ENCODE data around the gene NMU. TPM values are rescaled to one million over a fixed set of nuclear protein-coding genes. Genes with fewer than 3 reads are reported as not detected.
"Not testable (repeated sequence)": the region's sequence is repeated elsewhere in the genome, so short reads cannot be mapped to it uniquely, and the experiment has no call there.

NMU gene, protein sequence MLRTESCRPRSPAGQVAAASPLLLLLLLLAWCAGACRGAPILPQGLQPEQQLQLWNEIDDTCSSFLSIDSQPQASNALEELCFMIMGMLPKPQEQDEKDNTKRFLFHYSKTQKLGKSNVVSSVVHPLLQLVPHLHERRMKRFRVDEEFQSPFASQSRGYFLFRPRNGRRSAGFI
- polyA plus RNA-seq (2013, experiment 1 of 2; ENCODE audit: insufficient read length), result not detected
- 0.27 TPM for polyA plus RNA-seq (2013, experiment 2 of 2; ENCODE audit: insufficient read length)

DNA sequence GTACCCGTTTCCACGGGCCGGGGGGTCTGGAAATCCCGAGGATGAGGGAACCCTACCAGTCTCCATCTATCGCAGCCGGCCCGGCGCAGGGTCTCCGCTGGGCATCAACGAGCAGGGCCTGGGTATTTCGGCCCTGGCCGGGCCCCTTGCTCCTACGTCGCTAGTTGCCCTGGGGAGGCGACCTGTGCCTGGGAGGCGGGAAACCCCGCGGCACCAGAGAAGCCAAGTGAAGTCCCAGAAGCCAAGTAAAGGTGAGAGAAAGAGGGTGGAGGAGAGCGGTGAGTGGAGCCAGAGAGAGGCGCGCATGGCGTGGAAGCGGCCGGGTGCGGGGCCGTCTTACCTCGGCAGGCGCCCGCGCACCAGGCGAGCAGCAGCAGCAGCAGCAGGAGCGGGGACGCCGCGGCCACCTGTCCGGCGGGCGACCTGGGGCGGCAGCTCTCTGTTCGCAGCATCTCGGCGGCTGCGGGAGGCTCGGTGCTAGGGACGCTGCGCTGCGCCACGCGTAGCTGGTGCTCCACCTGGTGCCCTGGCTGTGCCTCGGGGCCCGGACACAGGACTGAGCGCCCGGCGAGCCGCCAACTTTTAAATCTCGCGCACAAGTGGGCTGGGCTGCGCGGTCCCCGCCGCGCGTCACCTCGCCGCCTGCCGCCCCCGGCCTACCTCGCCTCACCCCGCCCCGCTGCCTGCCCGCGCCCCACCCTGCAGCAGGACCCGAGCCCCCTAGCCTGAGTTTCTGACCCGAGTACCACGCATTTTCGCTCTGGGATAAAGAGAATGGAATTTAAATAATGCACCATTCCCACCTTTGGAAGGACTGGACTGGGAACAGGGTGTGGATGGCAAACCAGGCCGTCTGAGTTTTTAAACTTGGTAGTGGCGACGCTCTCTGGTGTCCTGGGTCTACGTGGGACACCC, at the start of gene NMU:
TSS of gene NMU (minus strand) at position 558 of the 915 bp plus-strand sequence. CDS start at position 452, 106 bp downstream.
- peak; percentile 3 for DNase-seq

DNA sequence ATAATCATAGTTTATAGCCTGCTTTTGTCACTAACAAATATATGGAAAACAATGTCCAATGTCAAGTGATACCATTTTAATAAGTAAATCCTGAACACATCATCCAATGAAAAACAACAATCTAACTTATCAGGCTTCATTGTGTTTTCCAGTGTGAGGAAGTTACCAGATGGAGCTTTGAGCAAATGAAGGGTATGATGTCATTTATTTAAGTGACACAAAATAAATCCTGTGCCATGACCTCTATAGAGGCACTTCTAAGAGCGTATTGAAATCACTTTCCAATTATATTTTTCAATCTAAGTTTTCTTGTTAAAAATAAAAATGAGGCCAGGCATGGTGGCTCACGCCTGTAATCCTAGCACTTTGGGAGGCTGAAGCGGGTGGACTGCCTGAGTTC, 48.2 kb upstream of the NMU start:
- no peak for DNase-seq

DNA sequence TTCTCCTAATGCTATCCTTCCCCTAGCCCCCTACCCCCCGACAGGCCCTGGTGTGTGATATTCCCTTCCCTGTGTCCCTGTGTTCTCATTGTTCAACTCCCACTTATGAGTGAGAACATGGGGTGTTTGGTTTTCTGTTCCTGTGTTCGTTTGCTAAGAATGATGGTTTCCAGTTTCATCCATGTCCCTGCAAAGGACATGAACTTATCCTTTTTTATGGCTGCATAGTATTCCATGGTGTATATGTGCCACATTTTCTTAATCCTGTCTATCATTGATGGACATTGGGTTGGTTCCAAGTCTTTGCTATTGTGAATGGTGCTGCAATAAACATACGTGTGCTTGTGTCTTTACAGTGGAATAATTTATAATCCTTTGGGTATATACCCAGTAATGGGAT, 46.7 kb upstream of the NMU start:
- not testable (repeated sequence) for DNase-seq

DNA sequence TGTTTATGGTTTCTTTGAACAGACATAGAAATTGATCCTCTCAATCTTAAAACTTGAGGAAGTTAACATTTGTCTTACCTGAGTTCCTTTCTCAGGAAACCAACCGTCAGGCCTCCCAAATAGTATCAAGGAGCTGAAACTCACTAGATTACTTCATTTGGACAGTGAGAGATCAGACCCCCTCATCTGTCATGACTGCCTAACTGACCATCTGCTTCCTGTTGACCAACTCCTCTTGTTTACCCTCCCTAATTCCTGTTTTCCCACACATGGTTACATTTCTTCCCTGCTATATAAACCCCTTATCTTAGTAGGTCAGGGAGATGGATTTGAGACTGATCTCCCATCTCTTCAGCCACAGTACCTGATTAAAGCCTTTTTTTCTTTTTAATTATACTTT, 46.2 kb upstream of the NMU start:
- DNase-seq, result no peak

DNA sequence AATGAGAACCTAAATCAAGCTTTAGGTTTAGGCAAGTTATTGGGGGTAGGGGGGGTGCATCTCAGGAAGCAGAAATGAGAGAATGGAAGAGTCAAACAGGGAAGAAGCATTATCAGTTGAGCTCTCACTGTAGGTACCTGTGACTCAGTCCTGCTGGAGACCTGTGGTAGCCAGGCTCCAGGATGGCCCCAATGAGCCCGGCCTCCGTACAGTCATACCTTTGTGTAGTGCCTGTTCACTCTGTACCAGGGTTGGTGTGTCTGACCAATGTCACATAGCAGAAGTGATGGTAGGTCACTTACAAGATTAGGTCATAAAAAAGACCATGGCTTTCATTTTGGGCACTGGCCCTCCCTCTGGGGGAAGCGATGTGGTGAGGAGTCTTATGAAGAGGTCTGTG, 45.3 kb upstream of the NMU start:
- no peak for DNase-seq

DNA sequence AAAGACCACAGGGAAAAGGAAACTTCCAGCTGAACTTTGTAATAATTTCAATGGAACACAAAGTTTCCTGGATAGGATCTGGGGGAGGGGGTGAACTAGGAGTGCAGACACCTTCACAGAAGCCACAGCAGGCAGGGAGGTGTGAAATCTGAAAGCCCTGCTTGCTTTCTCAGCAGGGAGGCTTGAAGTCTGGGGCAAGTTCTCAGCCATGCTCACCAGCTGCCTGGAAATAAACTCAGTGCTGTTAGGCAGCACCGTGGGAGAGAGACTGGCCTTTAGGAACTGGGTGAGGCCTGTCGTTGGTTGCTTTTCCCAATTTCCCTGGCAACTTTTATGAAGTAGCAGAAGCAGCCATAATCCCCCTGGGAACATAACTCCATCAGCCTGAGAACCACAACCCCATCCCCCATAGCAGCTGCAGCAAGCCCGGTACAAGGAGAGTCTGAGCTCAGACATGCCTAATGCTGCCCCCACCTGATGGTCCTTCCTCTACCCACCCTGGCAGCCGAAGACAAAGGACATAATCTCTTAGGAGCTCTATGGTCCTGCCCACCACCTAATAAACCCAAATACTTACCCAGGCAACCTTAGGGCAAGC, 39.2 kb upstream of the NMU start:
- peak; percentile 17 for DNase-seq

DNA sequence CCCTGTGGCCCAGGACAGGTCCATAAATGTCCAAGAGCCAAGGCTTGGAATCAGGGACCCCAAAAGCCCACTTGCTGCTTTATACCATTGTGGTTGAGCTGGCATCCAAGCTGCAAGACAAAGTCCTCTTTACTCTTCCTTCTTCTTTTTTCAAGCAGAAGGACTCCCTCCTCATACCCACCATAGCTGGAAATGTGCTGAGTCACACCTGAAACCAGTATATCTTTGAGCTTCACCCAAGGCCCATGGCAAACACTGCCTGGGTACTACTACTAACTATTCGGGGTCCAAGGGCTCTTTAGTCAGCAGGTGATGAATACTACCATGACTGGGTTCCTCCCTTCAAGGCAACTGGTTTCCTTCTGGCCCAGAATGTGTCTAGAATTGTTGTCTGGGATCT, 37.3 kb upstream of the NMU start:
- no peak for DNase-seq

DNA sequence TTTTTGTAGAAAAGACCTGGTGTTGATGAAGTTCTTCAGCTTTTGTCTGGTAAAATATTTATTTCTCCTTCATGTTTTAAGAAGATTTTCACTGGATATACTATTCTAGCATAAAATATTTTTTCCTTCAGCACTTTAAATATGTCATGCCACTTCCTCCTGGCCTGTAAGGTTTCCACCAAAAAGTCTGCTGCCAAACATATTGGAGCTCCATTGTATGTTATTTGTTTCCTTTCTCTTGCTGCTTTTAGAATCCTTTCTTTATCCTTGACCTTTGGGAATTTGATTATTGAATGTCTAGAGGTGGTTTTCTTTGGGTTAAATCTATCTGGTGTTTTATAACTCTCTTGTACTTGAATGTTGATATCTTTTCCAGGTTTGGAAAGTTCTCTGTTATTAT, 35.6 kb upstream of the NMU start:
- no peak for DNase-seq

DNA sequence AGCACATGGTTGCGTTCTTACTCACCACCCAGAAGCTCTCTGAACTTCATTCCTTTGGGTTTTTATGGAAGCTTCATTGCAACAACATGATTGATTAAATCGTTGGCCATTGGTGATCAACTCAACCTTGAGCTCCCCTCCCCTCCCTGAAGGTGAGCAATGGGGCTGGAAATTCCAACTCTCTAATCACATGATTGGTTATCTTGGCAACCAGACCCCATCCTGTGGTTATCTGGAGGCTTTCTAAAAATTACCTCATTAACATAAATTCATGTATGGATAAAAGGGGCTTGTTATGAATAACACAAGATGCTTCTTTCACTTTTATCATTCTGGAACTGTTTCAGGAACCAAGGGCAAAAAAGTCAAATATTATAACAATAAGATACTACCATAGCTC, 34.6 kb upstream of the NMU start:
- DNase-seq, result no peak

DNA sequence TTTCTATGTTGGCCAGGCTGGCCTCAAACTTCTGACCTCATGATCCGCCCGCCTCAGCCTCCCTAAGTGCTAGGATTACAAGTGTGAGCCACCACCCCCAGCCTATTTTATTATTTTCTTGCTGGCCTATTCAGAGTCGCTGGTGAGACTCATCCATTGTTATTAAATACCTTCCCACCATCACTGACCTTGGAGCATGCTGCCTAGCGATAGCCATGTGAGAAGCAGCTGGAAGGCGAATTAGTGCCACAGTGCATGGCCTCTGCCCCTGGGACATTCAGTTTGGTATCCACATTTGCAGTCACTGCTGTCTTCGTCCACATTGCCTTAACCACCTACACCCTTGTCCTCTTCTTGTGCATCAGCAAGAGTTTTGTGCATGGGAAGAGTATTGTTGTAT, 32.4 kb upstream of the NMU start:
- no peak for DNase-seq

DNA sequence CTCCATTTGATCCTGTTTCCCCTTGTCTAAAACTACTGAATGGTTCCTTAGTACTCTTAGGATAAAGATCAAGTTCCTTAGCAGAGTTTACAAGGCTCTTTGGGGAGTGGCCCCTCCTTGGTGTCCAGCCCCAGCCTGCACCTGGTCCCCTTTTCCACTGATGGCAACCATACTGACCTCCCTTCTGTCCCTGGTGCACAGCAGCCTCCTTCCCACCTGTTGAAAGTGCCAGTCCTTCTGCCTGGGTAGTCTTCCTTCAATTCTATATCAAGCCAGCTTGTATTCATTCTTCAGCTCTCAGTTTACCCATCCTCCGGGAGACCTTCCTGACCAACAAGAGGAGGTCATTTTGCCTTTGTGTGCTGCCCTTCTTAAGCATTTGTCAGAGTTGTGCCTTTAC, 30.4 kb upstream of the NMU start:
- no peak for DNase-seq

DNA sequence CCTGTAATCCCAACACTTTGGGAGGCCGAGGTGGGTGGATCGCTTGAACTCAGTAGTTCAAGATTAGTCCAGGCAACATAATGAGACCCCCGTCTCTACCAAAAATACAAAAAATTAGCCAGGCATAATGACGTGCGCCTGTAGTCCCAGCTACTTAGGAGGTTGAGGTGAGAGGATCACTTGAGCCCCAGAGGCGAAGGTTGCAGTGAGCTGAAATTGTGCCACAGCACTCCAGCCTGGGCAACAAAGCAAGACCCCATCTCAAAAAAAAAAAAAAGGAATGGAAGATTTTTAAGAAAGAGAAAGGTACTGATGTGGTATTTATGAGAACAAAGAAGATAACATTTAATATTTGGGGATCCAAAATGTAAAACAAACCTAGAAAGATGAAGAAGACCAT, 27.0 kb upstream of the NMU start:
- DNase-seq, result no peak

DNA sequence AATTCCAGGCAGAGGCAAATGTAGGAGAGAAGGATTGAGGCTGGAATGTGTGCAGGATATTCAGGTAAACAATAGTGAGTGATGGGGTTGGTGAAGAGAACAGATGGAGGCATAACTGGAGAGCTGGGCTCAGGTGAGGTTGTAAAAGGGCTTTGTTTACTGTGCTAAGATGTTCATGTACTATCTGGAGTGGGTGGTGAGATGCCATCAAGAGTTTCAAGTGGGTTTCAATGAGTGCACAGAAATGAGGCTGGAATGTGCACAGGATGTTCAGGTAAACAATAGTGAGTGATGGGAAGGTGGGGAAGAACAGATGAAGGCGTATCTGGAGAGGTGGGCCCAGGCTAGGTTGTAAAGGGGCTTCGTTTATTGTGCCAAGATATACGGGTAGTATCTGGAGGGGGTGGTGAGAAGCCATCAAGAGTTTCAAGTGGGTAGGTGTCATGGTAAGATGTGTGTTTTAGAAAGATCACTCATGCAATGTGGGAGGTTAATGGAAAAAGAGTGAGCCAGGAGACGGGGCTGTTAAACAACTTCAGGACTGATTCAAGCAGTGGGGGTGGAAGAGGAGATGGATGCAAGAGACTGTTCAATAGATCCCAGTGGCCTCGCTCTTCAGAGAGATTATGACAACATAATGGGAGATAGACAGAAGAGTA, 25.4 kb upstream of the NMU start:
- DNase-seq, result no peak

DNA sequence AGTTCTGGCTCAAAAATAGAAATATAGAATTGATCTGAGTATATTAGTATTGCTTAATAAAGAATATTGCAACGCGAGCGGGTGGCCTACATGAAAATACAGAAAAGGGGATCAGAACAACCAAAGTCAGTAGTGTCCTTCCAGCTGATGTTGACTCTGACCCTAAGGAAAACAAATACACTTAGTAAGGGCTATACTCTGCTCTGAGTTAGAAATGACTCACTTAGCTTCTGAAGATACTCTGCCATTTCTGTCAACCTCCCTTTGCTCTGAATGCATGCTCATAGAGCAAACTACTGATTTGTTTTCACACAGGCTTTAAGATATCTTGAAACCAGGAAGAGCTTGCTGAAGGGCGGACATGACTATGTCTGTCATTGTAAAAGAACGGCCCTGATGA, 22.6 kb upstream of the NMU start:
- no peak for DNase-seq

DNA sequence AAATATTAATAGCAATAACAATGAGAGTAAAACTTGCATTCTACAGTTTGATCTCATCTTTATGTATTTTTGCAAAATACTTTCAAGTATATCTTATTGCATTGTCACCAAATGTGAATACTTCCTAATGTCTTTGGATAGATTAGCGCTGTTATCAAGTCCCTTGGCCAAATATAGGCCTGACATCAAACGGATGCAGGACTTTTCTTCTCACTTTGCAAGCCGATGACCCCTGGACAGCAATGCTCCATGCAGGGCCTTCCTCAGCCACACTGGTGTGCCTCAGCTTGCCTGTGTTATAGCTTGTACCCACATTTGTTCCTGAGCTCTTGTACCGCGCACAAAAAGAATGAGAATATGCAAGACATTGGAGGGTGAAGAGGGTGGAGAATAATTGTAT, 18.0 kb upstream of the NMU start:
- DNase-seq, result no peak

DNA sequence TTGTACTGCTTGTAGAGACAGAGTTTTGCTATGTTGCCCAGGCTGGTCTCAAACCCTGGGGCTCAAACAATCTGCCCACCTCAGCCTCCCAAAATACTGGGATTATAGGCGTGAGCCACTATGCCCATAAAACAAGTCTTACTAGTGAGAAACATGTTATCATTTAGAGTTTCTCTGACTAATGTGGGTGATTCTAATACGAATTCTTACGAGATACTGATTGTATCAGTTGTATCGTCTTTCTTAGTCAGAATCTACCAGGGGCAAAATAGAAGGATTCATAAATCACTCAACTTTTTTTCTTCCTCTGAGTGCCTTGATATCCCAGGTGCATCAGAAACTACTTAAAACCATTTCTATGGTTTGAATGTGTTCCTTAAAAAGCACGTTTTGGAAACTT, 14.4 kb upstream of the NMU start:
- DNase-seq, result no peak

DNA sequence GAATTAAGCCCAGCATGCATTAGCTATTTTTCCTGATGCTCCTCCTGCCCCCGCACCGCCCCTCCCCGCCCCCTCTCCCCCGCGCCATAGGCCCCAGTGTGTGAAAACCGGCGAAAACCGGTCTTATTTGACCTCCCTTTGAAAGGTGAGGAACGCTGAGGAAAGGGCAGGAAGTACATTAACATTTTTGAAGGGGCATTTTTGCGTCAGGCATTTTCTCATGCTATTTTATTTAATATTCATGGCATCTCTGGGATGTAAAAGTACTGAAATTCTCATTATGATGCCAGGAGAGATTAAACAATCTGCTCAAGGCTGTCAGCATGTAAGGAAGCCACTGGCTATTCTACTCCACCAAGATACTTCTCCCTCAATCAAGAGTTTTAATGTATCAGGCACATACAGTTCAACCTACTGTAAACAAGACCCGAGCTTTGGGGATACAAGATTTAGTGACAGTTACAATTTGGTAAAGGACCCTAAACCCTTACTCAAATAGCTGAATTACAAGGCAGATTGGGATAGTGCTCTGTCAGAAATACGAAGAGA, 1.2 kb upstream of the NMU start:
- DNase-seq, result no peak

DNA sequence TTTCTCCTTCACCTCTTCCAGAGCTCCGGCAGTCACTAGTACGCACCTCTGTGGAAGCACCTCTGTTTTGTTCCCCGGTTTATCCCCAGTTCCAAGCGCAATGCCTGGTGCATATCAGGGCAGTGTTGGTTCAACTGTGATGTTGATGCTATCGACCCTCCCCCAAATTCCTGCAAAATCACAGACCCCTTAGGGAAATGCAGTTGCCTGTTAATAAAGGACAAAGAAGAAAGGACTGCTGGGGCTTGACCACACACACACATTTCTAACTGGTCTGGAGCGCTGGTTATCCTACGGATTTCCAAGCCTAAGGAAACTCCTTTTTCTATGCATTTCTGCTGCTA, 530 bp upstream of the NMU start:
- no peak for DNase-seq

DNA sequence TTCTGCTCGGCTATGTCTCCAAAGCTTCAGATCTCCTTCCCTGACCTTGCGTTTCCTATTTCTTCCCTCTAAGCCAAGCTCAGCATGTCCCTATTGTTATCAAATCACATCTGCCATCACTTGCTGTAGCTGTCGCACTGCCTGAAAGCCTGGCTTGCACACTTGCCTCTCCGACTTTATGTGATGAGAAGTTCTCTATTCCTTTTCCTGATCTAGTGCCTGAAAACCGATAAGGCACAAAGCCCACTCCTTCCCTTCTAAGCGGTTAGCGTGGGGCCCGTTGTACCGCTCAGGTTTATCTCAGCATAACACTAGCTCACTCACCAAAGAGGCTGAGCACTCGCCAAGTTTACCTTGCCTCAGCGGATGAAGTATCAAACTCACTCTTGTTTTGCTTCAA, 816 bp downstream of the NMU start:
- DNase-seq, result no peak

DNA sequence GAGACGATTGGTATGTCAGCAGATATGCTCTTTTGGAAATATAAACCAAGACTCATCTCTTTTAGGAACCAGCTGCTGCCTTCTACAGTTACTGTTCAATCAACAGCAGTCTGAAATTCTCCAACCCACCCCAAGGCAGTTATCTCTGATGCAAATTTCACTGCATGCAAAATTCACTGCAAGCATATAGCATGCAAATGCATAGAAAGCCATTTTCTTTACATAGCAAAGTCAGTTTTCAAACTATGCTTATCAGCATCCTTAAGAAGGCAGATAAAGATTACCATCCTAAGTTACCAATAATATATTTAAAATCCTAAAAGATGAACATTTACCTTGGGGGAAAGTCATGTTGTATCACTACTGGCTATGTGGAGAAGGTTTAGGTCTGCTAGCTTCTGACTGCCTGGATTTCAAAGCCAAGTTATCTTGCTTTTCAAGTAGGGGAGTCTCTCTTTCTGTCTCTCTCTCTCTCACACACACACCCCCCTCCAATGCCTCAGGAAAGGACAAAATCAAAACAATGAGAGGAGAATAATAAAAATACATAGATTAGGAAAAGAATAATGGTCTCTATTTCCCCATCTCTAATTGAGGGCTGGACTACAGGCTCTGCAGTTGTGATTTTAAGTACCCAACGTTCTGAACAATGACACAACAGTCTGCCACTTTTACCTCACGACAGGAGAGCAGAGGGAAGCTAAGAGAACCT, 1.5 kb downstream of the NMU start:
- no peak for DNase-seq

DNA sequence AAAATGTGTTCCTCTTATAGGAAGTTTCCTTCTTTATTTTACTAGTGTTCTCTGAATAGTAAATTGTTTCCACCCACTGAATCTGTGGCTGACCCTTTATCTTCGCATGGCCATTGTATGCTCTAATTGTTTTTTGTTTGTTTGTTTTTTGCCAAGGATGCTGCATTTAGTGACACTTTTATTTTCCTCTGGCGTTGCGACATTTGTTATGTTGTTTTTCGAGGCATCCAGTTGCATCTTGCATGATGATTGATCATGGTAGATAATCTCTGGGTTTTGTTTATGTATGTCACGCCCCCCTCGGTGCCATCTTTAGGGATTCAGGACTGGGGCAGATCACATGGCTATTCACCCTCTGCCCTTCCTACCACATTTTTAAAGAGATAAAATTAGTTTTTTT, 2.2 kb downstream of the NMU start:
- no peak for DNase-seq

DNA sequence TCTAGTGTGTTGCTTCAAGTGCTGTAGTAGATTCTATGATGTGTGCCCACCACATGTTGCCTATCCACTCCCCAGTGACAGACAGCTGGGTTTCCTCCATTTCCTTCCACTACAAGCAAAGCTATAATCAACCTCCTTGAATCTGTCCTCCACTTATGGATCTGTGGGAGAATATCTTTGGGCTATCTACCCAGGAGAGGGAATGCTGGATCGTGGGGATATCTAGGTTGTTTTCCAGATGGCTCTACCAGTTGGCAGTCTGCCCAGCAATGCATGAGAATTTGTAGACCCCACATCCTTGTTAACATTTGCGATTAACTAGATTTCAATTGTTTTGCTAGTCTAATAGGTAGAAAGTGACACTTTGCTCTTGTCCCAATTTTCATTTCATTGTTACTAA, 10.3 kb downstream of the NMU start:
- no peak for DNase-seq

All from fibroblast of skin of scalp (primary cell).